H9 (cell line): ENCODE results near the gene INSR. TPM values are rescaled to one million over a fixed set of nuclear protein-coding genes. Genes with fewer than 3 reads are reported as not detected.

Experiments
- DNase-seq: peaks from one replicate; pipeline ENCODE4 v3.0.0-alpha.2; 2017
- H2AFZ ChIP-seq: one replicate; pipeline ENCODE4 v1.6.1; 2013; ENCODE audit warnings: mild to moderate bottlenecking, low read length, control low read depth, moderate library complexity
- H2AK5ac ChIP-seq: 2 replicates; pipeline ENCODE4 v1.6.1; 2013; ENCODE audit warnings: low read length, control low read depth, mixed read lengths; ENCODE audit not compliant: insufficient read length
- H2BK120ac ChIP-seq: one replicate; pipeline ENCODE4 v1.6.1; 2013; ENCODE audit warnings: low read depth, mild to moderate bottlenecking, low read length, control low read depth, inconsistent platforms; ENCODE audit not compliant: poor library complexity, severe bottlenecking
- H2BK12ac ChIP-seq: 2 replicates; pipeline ENCODE4 v1.6.1; 2013; ENCODE audit warnings: low read length, control low read depth, mixed read lengths, low read depth; ENCODE audit not compliant: insufficient read length
- H2BK15ac ChIP-seq: 2 replicates; pipeline ENCODE4 v1.6.1; 2013; ENCODE audit warnings: low read depth, low read length, control low read depth
- H2BK20ac ChIP-seq: one replicate; pipeline ENCODE4 v1.6.1; 2013; ENCODE audit warnings: low read depth, mild to moderate bottlenecking, low read length, control low read depth, inconsistent platforms; ENCODE audit not compliant: poor library complexity, severe bottlenecking
- H2BK5ac ChIP-seq: 2 replicates; pipeline ENCODE4 v1.6.1; 2013; ENCODE audit warnings: low read length, control low read depth, mixed read lengths; ENCODE audit not compliant: insufficient read length
- H3K14ac ChIP-seq: 2 replicates; pipeline ENCODE4 v1.6.1; 2013; ENCODE audit warnings: low read length, control low read depth; ENCODE audit not compliant: insufficient read depth
- H3K18ac ChIP-seq: 2 replicates; pipeline ENCODE4 v1.6.1; 2013; ENCODE audit warnings: low read depth, mild to moderate bottlenecking, mixed read lengths, low read length, control low read depth; ENCODE audit not compliant: insufficient read length
- H3K23ac ChIP-seq: 2 replicates; pipeline ENCODE4 v1.6.1; 2013; ENCODE audit warnings: low read length, control low read depth, mixed read lengths, low read depth; ENCODE audit not compliant: insufficient read length
- H3K23me2 ChIP-seq: 2 replicates; pipeline ENCODE4 v1.6.1; 2013; ENCODE audit warnings: low read depth, mild to moderate bottlenecking, mixed read lengths, low read length, control low read depth; ENCODE audit not compliant: insufficient read length, poor library complexity, severe bottlenecking
- H3K27ac ChIP-seq: 2 replicates; pipeline ENCODE4 v1.5.1; 2013; ENCODE audit warnings: low read length, control low read depth, mixed read lengths, low read depth; ENCODE audit not compliant: insufficient read length
- H3K27me3 ChIP-seq: 2 replicates; pipeline ENCODE4 v1.6.1; 2013; ENCODE audit warnings: low read length, control low read depth, inconsistent platforms; ENCODE audit not compliant: insufficient read depth
- H3K4ac ChIP-seq: 2 replicates; pipeline ENCODE4 v1.6.1; 2013; ENCODE audit warnings: low read depth, mild to moderate bottlenecking, control low read depth, inconsistent platforms, low read length, moderate library complexity
- H3K4me1 ChIP-seq: 2 replicates; pipeline ENCODE4 v1.6.1; 2013; ENCODE audit warnings: low read length, control low read depth, inconsistent platforms; ENCODE audit not compliant: insufficient read depth
- H3K4me2 ChIP-seq: 2 replicates; pipeline ENCODE4 v1.6.1; 2013; ENCODE audit warnings: low read length, control low read depth, mixed read lengths; ENCODE audit not compliant: insufficient read length, insufficient read depth
- H3K56ac ChIP-seq: 2 replicates; pipeline ENCODE4 v1.6.1; 2013; ENCODE audit warnings: low read depth, mild to moderate bottlenecking, mixed read lengths, low read length, control low read depth; ENCODE audit not compliant: insufficient read length
- H3K79me1 ChIP-seq: 2 replicates; pipeline ENCODE4 v1.6.1; 2013; ENCODE audit warnings: low read depth, mild to moderate bottlenecking, moderate library complexity, low read length, control low read depth, inconsistent platforms; ENCODE audit not compliant: insufficient read depth, poor library complexity, severe bottlenecking
- H3K79me2 ChIP-seq: 2 replicates; pipeline ENCODE4 v1.6.1; 2013; ENCODE audit warnings: low read length, control low read depth, inconsistent platforms; ENCODE audit not compliant: insufficient read depth
- H3K9ac ChIP-seq: 2 replicates; pipeline ENCODE4 v1.6.1; 2013; ENCODE audit warnings: low read length, control low read depth, mixed read lengths; ENCODE audit not compliant: insufficient read length; ENCODE audit errors: extremely low read depth
- H3K9me3 ChIP-seq: one replicate; pipeline ENCODE4 v1.6.1; 2013; ENCODE audit warnings: low read depth, low read length, inconsistent platforms; ENCODE audit not compliant: control insufficient read depth
- H3T11ph ChIP-seq: one replicate; pipeline ENCODE4 v1.6.1; 2013; ENCODE audit warnings: mild to moderate bottlenecking, low read length, control low read depth, inconsistent platforms
- H4K20me1 ChIP-seq: one replicate; pipeline ENCODE4 v1.6.1; 2013; ENCODE audit not compliant: control insufficient read depth, insufficient read length, insufficient read depth
- H4K5ac ChIP-seq: 2 replicates; pipeline ENCODE4 v1.6.1; 2013; ENCODE audit warnings: low read depth, mild to moderate bottlenecking, mixed read lengths, low read length, control low read depth; ENCODE audit not compliant: insufficient read length
- H4K8ac ChIP-seq: replicated peaks from 2 replicates; pipeline ENCODE4 v1.6.1; 2013; ENCODE audit warnings: low read length, control low read depth, mixed read lengths, low read depth; ENCODE audit not compliant: insufficient read length
- H4K91ac ChIP-seq: 2 replicates; pipeline ENCODE4 v1.6.1; 2013; ENCODE audit warnings: low read depth, mild to moderate bottlenecking, moderate library complexity, mixed read lengths, low read length, control low read depth; ENCODE audit not compliant: insufficient read length
- H3K27ac Mint-ChIP-seq, 3 experiments: 2 replicates in 2 of 3; 3 replicates in 1 of 3; pipeline ENCODE4 v1.8.0; 2020 to 2021; ENCODE audit warnings: mixed read lengths in 3 of 3, mild to moderate bottlenecking in 1 of 3, moderate library complexity in 1 of 3
- H3K27me3 Mint-ChIP-seq: 2 replicates; pipeline ENCODE4 v1.8.0; 2021; ENCODE audit warnings: low read depth, mild to moderate bottlenecking, moderate library complexity, mixed read lengths
- H3K36me3 Mint-ChIP-seq, 3 experiments: 2 replicates in 2 of 3; 3 replicates in 1 of 3; pipeline ENCODE4 v1.8.0; 2020 to 2021; ENCODE audit warnings: low read depth in 3 of 3, mixed read lengths in 3 of 3; ENCODE audit not compliant: insufficient read depth in 1 of 3
- H3K4me1 Mint-ChIP-seq, 2 experiments: 2 replicates each; pipeline ENCODE4 v1.8.0; 2020; ENCODE audit warnings: mixed read lengths in 2 of 2
- H3K4me3 Mint-ChIP-seq, 2 experiments: 2 replicates in 1 of 2; 3 replicates in 1 of 2; pipeline ENCODE4 v1.8.0; 2020 to 2021; ENCODE audit warnings: mild to moderate bottlenecking in 2 of 2, mixed read lengths in 2 of 2, moderate library complexity in 1 of 2
- H3K9me3 Mint-ChIP-seq, 2 experiments: 2 replicates in 1 of 2; 3 replicates in 1 of 2; pipeline ENCODE4 v1.8.0; 2020; ENCODE audit warnings: mild to moderate bottlenecking in 2 of 2, mixed read lengths in 2 of 2, moderate library complexity in 1 of 2
- CTCF ChIP-seq: fragments of 200-600 bp; sonication (generic); conservative IDR thresholded peaks from 3 replicates; pipeline ENCODE4 v1.8.0; 2021; ENCODE audit warnings: antibody characterized with exemption, mild to moderate bottlenecking
- WGBS: extraction: QIAGEN DNeasy Blood & Tissue Kit; methylation state at CpG from one replicate; pipeline ENCODE4 v1.1.7; 2013; ENCODE audit warnings: missing lambda C conversion rate, low lambda C conversion rate, mixed read lengths; ENCODE audit not compliant: insufficient read length; ENCODE audit errors: extremely low coverage; 5-methylcytosine and 5-hydroxymethylcytosine counted together
- total RNA-seq: library from RNA; stranded (reverse); gene quantifications from 2 replicates; pipeline ENCODE4 v1.2.1, GENCODE V29; 2021

The INSR gene
- total RNA-seq, 1 experiment from 2014 or later = 39.8 TPM

GRCh38 chr19:7076151-7076550 is 218.1 kb downstream of the INSR start:
- no peaks in the 10 kb centered on the region for H3K79me1 ChIP-seq
- H3K14ac ChIP-seq = no peak overlapping the region
- H2AK5ac ChIP-seq = no peak overlapping the region
- H3K27me3 Mint-ChIP-seq = no peaks in the 10 kb centered on the region; the same call in 1 of the 2 replicates
- no peak overlapping the region for H3K27ac ChIP-seq
- H3K23me2 ChIP-seq = no peaks in the 10 kb centered on the region
- no peak overlapping the region for H2BK12ac ChIP-seq
- no peak for TF ChIP-seq CTCF
- H3K4me2 ChIP-seq = no peak overlapping the region
- no peak overlapping the region for H3K4me3 Mint-ChIP-seq
- no peak overlapping the region for H3K27ac Mint-ChIP-seq
- no peak overlapping the region for H2BK15ac ChIP-seq
- H3K9me3 ChIP-seq = peaks cover 45% of the 10 kb centered on the region
- no peak overlapping the region for H3K18ac ChIP-seq
- no peak overlapping the region for H4K91ac ChIP-seq
- no peaks in the 10 kb centered on the region for H4K20me1 ChIP-seq
- H3K4ac ChIP-seq = no peak overlapping the region
- H2BK20ac ChIP-seq = no peak overlapping the region
- H3K56ac ChIP-seq = no peak overlapping the region
- no peaks in the 10 kb centered on the region for H3K27me3 ChIP-seq
- H4K5ac ChIP-seq = no peak overlapping the region
- H3K36me3 Mint-ChIP-seq = peaks cover 88 to 92% (median 89%) of the 10 kb centered on the region in 3 experiments
- no peak overlapping the region for H3K9ac ChIP-seq
- H4K8ac ChIP-seq = no peak overlapping the region
- H2AFZ ChIP-seq = no peak overlapping the region
- no peak overlapping the region for H3T11ph ChIP-seq
- H3K79me2 ChIP-seq = no peaks in the 10 kb centered on the region
- H3K23ac ChIP-seq = no peak overlapping the region
- peaks cover 46 to 59% of the 10 kb centered on the region in 2 experiments for H3K9me3 Mint-ChIP-seq
- H3K4me1 Mint-ChIP-seq = no peaks in the 10 kb centered on the region
- WGBS = no CpG with 5 or more reads among the region's 6 CpGs
- DNase-seq = no peak
- H2BK120ac ChIP-seq = no peak overlapping the region
- H2BK5ac ChIP-seq = no peak overlapping the region
- H3K4me1 ChIP-seq = no peaks in the 10 kb centered on the region
